H9 (cell line): ENCODE results near the gene TGFBR1. TPM values are rescaled to one million over a fixed set of nuclear protein-coding genes. Genes with fewer than 3 reads are reported as not detected.

Experiments used
- DNase-seq: peaks from one replicate; pipeline ENCODE4 v3.0.0-alpha.2; 2017
- H2AFZ ChIP-seq: one replicate; pipeline ENCODE4 v1.6.1; 2013; ENCODE audit warnings: mild to moderate bottlenecking, low read length, control low read depth, moderate library complexity
- H2AK5ac ChIP-seq: 2 replicates; pipeline ENCODE4 v1.6.1; 2013; ENCODE audit warnings: low read length, control low read depth, mixed read lengths; ENCODE audit not compliant: insufficient read length
- H2BK120ac ChIP-seq: one replicate; pipeline ENCODE4 v1.6.1; 2013; ENCODE audit warnings: low read depth, mild to moderate bottlenecking, low read length, control low read depth, inconsistent platforms; ENCODE audit not compliant: poor library complexity, severe bottlenecking
- H2BK12ac ChIP-seq: 2 replicates; pipeline ENCODE4 v1.6.1; 2013; ENCODE audit warnings: low read length, control low read depth, mixed read lengths, low read depth; ENCODE audit not compliant: insufficient read length
- H2BK15ac ChIP-seq: 2 replicates; pipeline ENCODE4 v1.6.1; 2013; ENCODE audit warnings: low read depth, low read length, control low read depth
- H2BK20ac ChIP-seq: one replicate; pipeline ENCODE4 v1.6.1; 2013; ENCODE audit warnings: low read depth, mild to moderate bottlenecking, low read length, control low read depth, inconsistent platforms; ENCODE audit not compliant: poor library complexity, severe bottlenecking
- H2BK5ac ChIP-seq: 2 replicates; pipeline ENCODE4 v1.6.1; 2013; ENCODE audit warnings: low read length, control low read depth, mixed read lengths; ENCODE audit not compliant: insufficient read length
- H3K14ac ChIP-seq: 2 replicates; pipeline ENCODE4 v1.6.1; 2013; ENCODE audit warnings: low read length, control low read depth; ENCODE audit not compliant: insufficient read depth
- H3K18ac ChIP-seq: 2 replicates; pipeline ENCODE4 v1.6.1; 2013; ENCODE audit warnings: low read depth, mild to moderate bottlenecking, mixed read lengths, low read length, control low read depth; ENCODE audit not compliant: insufficient read length
- H3K23ac ChIP-seq: 2 replicates; pipeline ENCODE4 v1.6.1; 2013; ENCODE audit warnings: low read length, control low read depth, mixed read lengths, low read depth; ENCODE audit not compliant: insufficient read length
- H3K23me2 ChIP-seq: 2 replicates; pipeline ENCODE4 v1.6.1; 2013; ENCODE audit warnings: low read depth, mild to moderate bottlenecking, mixed read lengths, low read length, control low read depth; ENCODE audit not compliant: insufficient read length, poor library complexity, severe bottlenecking
- H3K27ac ChIP-seq: 2 replicates; pipeline ENCODE4 v1.5.1; 2013; ENCODE audit warnings: low read length, control low read depth, mixed read lengths, low read depth; ENCODE audit not compliant: insufficient read length
- H3K27me3 ChIP-seq: 2 replicates; pipeline ENCODE4 v1.6.1; 2013; ENCODE audit warnings: low read length, control low read depth, inconsistent platforms; ENCODE audit not compliant: insufficient read depth
- H3K4ac ChIP-seq: 2 replicates; pipeline ENCODE4 v1.6.1; 2013; ENCODE audit warnings: low read depth, mild to moderate bottlenecking, control low read depth, inconsistent platforms, low read length, moderate library complexity
- H3K4me1 ChIP-seq: 2 replicates; pipeline ENCODE4 v1.6.1; 2013; ENCODE audit warnings: low read length, control low read depth, inconsistent platforms; ENCODE audit not compliant: insufficient read depth
- H3K4me2 ChIP-seq: 2 replicates; pipeline ENCODE4 v1.6.1; 2013; ENCODE audit warnings: low read length, control low read depth, mixed read lengths; ENCODE audit not compliant: insufficient read length, insufficient read depth
- H3K56ac ChIP-seq: 2 replicates; pipeline ENCODE4 v1.6.1; 2013; ENCODE audit warnings: low read depth, mild to moderate bottlenecking, mixed read lengths, low read length, control low read depth; ENCODE audit not compliant: insufficient read length
- H3K79me1 ChIP-seq: 2 replicates; pipeline ENCODE4 v1.6.1; 2013; ENCODE audit warnings: low read depth, mild to moderate bottlenecking, moderate library complexity, low read length, control low read depth, inconsistent platforms; ENCODE audit not compliant: insufficient read depth, poor library complexity, severe bottlenecking
- H3K79me2 ChIP-seq: 2 replicates; pipeline ENCODE4 v1.6.1; 2013; ENCODE audit warnings: low read length, control low read depth, inconsistent platforms; ENCODE audit not compliant: insufficient read depth
- H3K9ac ChIP-seq: 2 replicates; pipeline ENCODE4 v1.6.1; 2013; ENCODE audit warnings: low read length, control low read depth, mixed read lengths; ENCODE audit not compliant: insufficient read length; ENCODE audit errors: extremely low read depth
- H3K9me3 ChIP-seq: one replicate; pipeline ENCODE4 v1.6.1; 2013; ENCODE audit warnings: low read depth, low read length, inconsistent platforms; ENCODE audit not compliant: control insufficient read depth
- H3T11ph ChIP-seq: one replicate; pipeline ENCODE4 v1.6.1; 2013; ENCODE audit warnings: mild to moderate bottlenecking, low read length, control low read depth, inconsistent platforms
- H4K20me1 ChIP-seq: one replicate; pipeline ENCODE4 v1.6.1; 2013; ENCODE audit not compliant: control insufficient read depth, insufficient read length, insufficient read depth
- H4K5ac ChIP-seq: 2 replicates; pipeline ENCODE4 v1.6.1; 2013; ENCODE audit warnings: low read depth, mild to moderate bottlenecking, mixed read lengths, low read length, control low read depth; ENCODE audit not compliant: insufficient read length
- H4K8ac ChIP-seq: replicated peaks from 2 replicates; pipeline ENCODE4 v1.6.1; 2013; ENCODE audit warnings: low read length, control low read depth, mixed read lengths, low read depth; ENCODE audit not compliant: insufficient read length
- H4K91ac ChIP-seq: 2 replicates; pipeline ENCODE4 v1.6.1; 2013; ENCODE audit warnings: low read depth, mild to moderate bottlenecking, moderate library complexity, mixed read lengths, low read length, control low read depth; ENCODE audit not compliant: insufficient read length
- H3K27ac Mint-ChIP-seq, 3 experiments: 2 replicates in 2 of 3; 3 replicates in 1 of 3; pipeline ENCODE4 v1.8.0; 2020 to 2021; ENCODE audit warnings: mixed read lengths in 3 of 3, mild to moderate bottlenecking in 1 of 3, moderate library complexity in 1 of 3
- H3K27me3 Mint-ChIP-seq: 2 replicates; pipeline ENCODE4 v1.8.0; 2021; ENCODE audit warnings: low read depth, mild to moderate bottlenecking, moderate library complexity, mixed read lengths
- H3K36me3 Mint-ChIP-seq, 3 experiments: 2 replicates in 2 of 3; 3 replicates in 1 of 3; pipeline ENCODE4 v1.8.0; 2020 to 2021; ENCODE audit warnings: low read depth in 3 of 3, mixed read lengths in 3 of 3; ENCODE audit not compliant: insufficient read depth in 1 of 3
- H3K4me1 Mint-ChIP-seq, 2 experiments: 2 replicates each; pipeline ENCODE4 v1.8.0; 2020; ENCODE audit warnings: mixed read lengths in 2 of 2
- H3K4me3 Mint-ChIP-seq, 2 experiments: 2 replicates in 1 of 2; 3 replicates in 1 of 2; pipeline ENCODE4 v1.8.0; 2020 to 2021; ENCODE audit warnings: mild to moderate bottlenecking in 2 of 2, mixed read lengths in 2 of 2, moderate library complexity in 1 of 2
- H3K9me3 Mint-ChIP-seq, 2 experiments: 2 replicates in 1 of 2; 3 replicates in 1 of 2; pipeline ENCODE4 v1.8.0; 2020; ENCODE audit warnings: mild to moderate bottlenecking in 2 of 2, mixed read lengths in 2 of 2, moderate library complexity in 1 of 2
- WGBS: extraction: QIAGEN DNeasy Blood & Tissue Kit; methylation state at CpG from one replicate; pipeline ENCODE4 v1.1.7; 2013; ENCODE audit warnings: missing lambda C conversion rate, low lambda C conversion rate, mixed read lengths; ENCODE audit not compliant: insufficient read length; ENCODE audit errors: extremely low coverage; 5-methylcytosine and 5-hydroxymethylcytosine counted together
- total RNA-seq: library from RNA; stranded (reverse); gene quantifications from 2 replicates; pipeline ENCODE4 v1.2.1, GENCODE V29; 2021
- TF ChIP-seq, protein P1 (sequence below): fragments of 200-600 bp; sonication (generic); conservative IDR thresholded peaks from 3 replicates; pipeline ENCODE4 v1.8.0; 2021; ENCODE audit warnings: antibody characterized with exemption, mild to moderate bottlenecking

TGFBR1 gene
- total RNA-seq, 1 experiment from 2014 or later: 59.3 TPM

DNA sequence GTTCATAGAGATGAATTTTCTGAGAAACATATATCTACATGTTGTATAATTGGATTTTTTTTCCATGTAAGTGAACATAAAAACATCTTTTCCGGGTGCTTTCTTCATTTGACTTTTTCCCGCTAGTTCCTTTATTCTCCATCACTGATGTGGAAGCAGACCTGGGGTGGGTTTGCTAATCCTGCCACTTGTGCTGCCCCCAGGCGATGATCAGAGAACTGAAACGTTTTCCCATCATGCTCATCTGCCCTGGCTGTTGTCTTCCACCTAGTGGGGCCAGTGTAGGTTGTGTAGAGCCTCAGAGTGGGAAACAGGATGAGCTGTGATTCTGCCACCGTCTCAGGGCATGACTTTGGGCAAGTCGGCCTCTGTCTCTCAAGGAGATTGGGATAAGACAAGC, 34.2 kb upstream of the TGFBR1 start:
- H3K27ac Mint-ChIP-seq: no peak overlapping the region
- H3K27ac ChIP-seq: no peak overlapping the region

More for the DNA sequence above, 34.2 kb upstream of the TGFBR1 start:
- Histone ChIP-seq H2BK5ac (no peak overlapping the region), H3K56ac (no peak overlapping the region), H2BK20ac (no peak overlapping the region), H4K8ac (no peak overlapping the region), H2AK5ac (no peak overlapping the region), H4K5ac (no peak overlapping the region), H3K4ac (no peak overlapping the region), H4K91ac (no peak overlapping the region), H2BK15ac (no peak overlapping the region), H3K4me2 (no peak overlapping the region), H3K23me2 (no peaks in the 10 kb centered on the region), H3K4me1 (no peaks in the 10 kb centered on the region), H3K79me1 (no peaks in the 10 kb centered on the region), H2BK12ac (no peak overlapping the region), H3K23ac (no peak overlapping the region), H2AFZ (no peak overlapping the region), H3K18ac (no peak overlapping the region), H3T11ph (no peak overlapping the region), H3K9ac (no peak overlapping the region), H3K27me3 (no peaks in the 10 kb centered on the region), H4K20me1 (no peaks in the 10 kb centered on the region), H3K9me3 (no peaks in the 10 kb centered on the region), H2BK120ac (no peak overlapping the region), H3K79me2 (no peaks in the 10 kb centered on the region), H3K14ac (no peak overlapping the region; the same call in 1 of the 2 replicates)
- Mint-ChIP-seq H3K36me3 (no peaks in the 10 kb centered on the region), H3K9me3 (no peaks in the 10 kb centered on the region), H3K27me3 (no peaks in the 10 kb centered on the region), H3K4me3 (no peak overlapping the region), H3K4me1 (peaks cover 5 to 9% of the 10 kb centered on the region in 2 experiments; a peak in 2 of 4 replicates)
- TF ChIP-seq, protein P1, sequence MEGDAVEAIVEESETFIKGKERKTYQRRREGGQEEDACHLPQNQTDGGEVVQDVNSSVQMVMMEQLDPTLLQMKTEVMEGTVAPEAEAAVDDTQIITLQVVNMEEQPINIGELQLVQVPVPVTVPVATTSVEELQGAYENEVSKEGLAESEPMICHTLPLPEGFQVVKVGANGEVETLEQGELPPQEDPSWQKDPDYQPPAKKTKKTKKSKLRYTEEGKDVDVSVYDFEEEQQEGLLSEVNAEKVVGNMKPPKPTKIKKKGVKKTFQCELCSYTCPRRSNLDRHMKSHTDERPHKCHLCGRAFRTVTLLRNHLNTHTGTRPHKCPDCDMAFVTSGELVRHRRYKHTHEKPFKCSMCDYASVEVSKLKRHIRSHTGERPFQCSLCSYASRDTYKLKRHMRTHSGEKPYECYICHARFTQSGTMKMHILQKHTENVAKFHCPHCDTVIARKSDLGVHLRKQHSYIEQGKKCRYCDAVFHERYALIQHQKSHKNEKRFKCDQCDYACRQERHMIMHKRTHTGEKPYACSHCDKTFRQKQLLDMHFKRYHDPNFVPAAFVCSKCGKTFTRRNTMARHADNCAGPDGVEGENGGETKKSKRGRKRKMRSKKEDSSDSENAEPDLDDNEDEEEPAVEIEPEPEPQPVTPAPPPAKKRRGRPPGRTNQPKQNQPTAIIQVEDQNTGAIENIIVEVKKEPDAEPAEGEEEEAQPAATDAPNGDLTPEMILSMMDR: no peak
- no CpG with 5 or more reads among the region's 6 CpGs for WGBS
- no peak for DNase-seq
